NCI-H2227 (cell line): ENCODE results near the gene PSMD11.

Experiments used
- DNase-seq: peaks from one replicate; lab custom pipeline; 2025; ENCODE audit not compliant: unreplicated experiment; lab: John Stamatoyannopoulos, UW

PSMD11 gene

DNA sequence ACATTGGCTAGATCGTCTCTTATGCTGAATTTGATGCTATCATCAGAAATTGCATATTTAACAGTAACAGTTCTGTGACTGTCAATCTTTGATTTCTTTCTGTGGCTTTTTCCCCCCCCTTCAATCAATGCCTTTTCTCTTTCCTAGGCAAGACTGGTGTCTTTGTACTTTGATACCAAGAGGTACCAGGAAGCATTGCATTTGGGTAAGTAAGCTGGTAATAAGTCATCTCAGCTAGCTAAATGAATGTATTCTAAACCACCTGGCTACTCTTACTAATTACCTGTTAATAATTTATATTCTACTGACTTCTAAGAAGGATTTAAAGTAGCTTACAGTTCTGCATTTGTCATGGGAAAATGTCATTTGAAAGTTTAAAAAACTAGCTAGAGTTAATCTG is 20.1 kb downstream of the PSMD11 start:
- no peak for DNase-seq

DNA sequence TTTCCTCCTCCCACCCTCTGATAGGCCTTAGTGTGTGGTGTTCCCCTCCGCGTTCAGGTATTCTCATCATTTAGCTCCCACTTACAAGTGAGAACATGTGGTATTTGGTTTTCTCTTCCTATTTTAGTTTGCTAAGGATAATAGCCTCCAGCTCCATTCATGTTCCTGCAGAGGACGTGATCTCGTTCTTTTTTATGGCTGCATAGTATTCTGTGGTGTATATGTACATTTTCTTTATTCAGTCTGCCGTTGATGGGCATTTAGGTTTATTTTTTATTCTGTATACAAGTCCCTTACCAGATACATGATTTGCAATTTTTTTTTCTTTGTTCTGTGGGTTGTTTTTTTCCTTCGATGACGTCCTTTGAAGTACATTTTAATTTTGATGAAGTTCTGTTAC is 23.6 kb downstream of the PSMD11 start:
- no peak for DNase-seq

DNA sequence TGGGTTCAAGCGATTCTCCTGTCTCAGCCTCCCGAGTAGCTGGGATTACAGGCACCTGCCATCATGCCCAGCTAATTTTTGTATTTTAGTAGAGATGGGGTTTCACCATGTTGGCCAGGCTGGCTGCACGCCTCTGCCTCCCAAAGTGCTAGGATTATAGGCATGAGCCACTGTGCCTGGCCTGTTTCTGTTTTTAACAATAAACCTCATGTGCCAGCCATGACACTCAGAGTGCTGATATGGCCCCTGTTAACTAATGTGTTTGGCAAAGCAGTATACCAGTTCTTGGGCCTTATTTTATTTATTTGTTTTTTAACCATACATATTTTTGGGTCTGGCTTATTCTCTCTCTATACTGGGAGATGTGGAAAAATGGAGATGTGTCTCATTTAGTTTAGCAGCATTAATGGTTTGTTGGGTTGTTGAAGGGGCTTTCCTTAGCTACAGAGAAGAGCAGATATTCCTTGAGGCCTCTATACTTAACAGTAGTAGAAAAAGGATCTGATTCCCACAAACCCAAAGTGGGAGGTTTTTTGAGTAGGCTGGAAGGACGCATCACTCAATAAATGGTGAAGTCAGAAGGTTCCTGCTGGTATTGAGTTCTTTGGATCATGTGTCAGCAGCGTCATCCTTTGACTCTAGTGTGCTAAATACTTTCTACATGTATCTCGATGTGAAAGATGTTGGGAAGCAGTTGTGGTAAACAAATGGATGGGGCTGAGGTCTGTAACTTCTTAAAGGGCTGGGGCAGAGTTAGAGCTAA is 26.3 kb downstream of the PSMD11 start:
- DNase-seq = no peak

- DNase-seq = no peak
These were observed 27.3 kb downstream of the PSMD11 start for GRCh38 chr17:32471652-32472051.

DNA sequence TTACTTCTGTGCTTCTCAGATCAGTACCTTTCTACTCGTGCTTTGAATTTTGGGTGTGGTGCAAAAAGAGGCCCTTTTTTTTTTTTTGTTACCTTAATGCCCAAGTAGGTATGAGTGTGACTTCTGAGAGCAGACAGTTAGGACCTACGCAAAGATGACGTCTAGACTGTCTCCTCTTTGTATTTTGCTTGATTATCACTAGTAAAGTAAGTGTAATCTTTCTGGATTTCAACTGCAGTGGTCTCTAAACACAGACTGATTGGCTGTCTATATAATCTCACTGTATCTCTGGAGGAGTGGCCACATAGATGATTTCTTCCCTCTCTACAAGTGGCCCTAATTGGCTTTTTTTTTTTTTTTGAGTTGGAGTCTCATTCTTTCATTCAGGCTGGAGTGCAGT is 30.9 kb downstream of the PSMD11 start:
- no peak for DNase-seq

- no peak for DNase-seq
These were observed 32.9 kb downstream of the PSMD11 start for GRCh38 chr17:32477220-32477619.

DNA sequence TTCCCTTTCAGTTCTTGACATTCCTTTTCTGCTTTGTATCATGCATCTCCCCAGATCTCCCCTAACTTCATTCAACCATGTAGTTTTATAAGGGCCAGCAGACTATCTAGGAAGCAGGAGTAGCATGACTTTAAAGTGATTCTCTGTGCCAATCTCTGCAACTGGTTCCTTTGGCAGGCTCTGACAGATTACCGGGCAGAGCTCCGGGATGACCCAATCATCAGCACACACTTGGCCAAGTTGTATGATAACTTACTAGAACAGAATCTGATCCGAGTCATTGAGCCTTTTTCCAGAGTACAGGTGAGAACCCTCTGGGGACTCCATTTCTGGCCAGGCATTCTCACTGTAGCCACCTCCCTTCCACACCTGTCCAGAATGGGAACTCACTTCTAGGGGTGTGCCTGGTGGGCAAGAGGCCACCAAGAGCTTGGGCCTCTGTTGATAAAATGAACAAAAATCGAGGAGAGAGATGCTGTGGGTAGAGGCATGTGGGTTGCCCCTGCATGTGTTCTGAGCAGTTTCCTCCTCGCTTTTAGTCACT is 34.8 kb downstream of the PSMD11 start:
- no peak for DNase-seq

GRCh38 chr17:32481193-32481592 is 36.9 kb downstream of the PSMD11 start:
- DNase-seq = no peak

- DNase-seq = no peak
These were observed 38.4 kb downstream of the PSMD11 start for GRCh38 chr17:32482568-32483320.

DNA sequence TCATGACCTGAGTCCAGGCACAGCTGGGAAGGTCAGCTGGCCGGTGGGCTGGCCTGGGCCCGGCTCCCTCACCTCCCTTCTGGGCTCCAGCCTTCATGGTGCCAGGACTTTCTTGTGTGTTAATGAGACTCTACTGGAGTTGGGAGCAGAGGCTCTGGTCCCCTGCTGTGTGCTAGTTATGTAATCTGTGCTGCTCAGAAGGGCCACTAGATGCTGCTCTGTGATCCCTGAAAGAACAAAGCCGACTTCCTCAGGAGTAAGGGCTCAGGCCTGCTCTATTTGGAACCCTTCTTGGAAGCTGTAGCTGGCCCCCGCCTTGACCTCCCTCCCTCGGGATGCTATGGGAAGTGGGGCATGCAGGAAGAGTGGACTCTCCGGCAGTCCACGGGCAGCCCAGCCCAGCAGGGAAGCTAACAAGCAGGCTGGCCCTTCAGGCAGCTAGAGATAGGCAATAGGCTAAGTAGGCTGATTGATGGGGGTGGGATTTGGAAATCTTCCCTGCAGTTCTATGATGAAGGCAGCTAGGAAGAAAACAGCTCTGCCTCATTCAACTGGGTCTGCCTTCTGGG is 39.2 kb downstream of the PSMD11 start:
- DNase-seq = peak; percentile 76

GRCh38 chr17:32484041-32484461 is 39.7 kb downstream of the PSMD11 start:
- DNase-seq = no peak

GRCh38 chr17:32484628-32485027 is 40.3 kb downstream of the PSMD11 start:
- DNase-seq = no peak

GRCh38 chr17:32485261-32486110 is 41.2 kb downstream of the PSMD11 start:
- no peak for DNase-seq

GRCh38 chr17:32486111-32486700 is 41.9 kb downstream of the PSMD11 start:
- DNase-seq = peak; percentile 90

GRCh38 chr17:32486701-32487472 is 42.6 kb downstream of the PSMD11 start, which contains the start of gene CDK5R1:
Gene CDK5R1, plus strand, starts transcription at chr17:32486993. Its CDS starts 628 bp downstream, at chr17:32487621.
- DNase-seq = peak; percentile 87

- peak; percentile 50 for DNase-seq
These were observed 43.3 kb downstream of the PSMD11 start for GRCh38 chr17:32487473-32488176.

DNA sequence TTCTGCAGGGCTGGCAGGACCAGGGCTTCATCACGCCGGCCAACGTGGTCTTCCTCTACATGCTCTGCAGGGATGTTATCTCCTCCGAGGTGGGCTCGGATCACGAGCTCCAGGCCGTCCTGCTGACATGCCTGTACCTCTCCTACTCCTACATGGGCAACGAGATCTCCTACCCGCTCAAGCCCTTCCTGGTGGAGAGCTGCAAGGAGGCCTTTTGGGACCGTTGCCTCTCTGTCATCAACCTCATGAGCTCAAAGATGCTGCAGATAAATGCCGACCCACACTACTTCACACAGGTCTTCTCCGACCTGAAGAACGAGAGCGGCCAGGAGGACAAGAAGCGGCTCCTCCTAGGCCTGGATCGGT is 43.9 kb downstream of the PSMD11 start:
- peak; percentile 9 for DNase-seq

DNA sequence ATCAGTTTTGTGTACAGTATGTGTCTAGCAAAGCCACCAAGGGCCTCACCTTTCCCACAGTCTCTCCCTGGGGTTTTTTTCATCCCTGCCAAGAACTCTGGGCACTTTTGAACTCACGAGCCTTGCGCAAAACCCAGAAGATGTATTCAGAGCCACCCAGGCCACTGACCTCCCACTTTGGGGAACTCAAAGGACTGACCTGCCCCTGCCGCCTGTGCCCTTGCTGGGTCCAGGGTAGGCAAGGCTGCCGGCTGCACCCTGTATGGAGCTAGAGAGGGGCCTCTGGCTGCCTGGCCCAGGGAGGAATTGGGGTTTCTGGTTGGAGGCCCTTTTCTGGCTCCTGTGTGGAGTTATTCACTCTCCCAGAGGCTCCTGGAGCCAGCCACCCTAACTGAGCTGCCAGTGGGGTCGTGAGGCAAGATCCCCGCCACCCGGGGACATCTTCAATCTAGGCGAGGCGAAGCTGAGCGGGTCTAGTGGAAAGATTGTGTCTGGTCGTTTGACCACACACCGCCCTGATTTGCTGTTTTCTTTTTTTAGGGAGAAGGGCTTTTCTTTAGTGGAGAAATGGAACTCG is 44.4 kb downstream of the PSMD11 start:
- no peak for DNase-seq
